ENCODE results near the gene DENND1A.

GRCh38 chr9:123607479-123607878, 322.4 kb downstream of the DENND1A start:
- TF ChIP-seq ZNF660 (CRISPR knock-in tag; IDR thresholded peaks at IDR 0.05; ENCODE audit: borderline replicate concordance, low read depth) (no peak), TEF (CRISPR knock-in tag; IDR thresholded peaks at IDR 0.05) (no peak), HNRNPH1 (optimal IDR thresholded peaks at IDR 0.05; ENCODE audit: low read depth, low read length) (no peak), POLR2A (IDR thresholded peaks at IDR 0.05; ENCODE audit: insufficient read depth in 1 of 2, low read depth in 2 of 2, low read length in 2 of 2) (no peak), NFAT5 (CRISPR knock-in tag; IDR thresholded peaks at IDR 0.05) (no peak), JUN (CRISPR knock-in tag; IDR thresholded peaks at IDR 0.05) (no peak), GMEB1 (CRISPR knock-in tag; IDR thresholded peaks at IDR 0.05; ENCODE audit: borderline replicate concordance) (no peak), ZNF597 (CRISPR knock-in tag; IDR thresholded peaks at IDR 0.05) (no peak), ZNF609 (CRISPR knock-in tag; IDR thresholded peaks at IDR 0.05; ENCODE audit: borderline replicate concordance) (no peak), ZBTB26 (CRISPR knock-in tag; IDR thresholded peaks at IDR 0.05; ENCODE audit: borderline replicate concordance) (no peak), ZNF136 (CRISPR knock-in tag; IDR thresholded peaks at IDR 0.05; ENCODE audit: low read depth) (no peak), RARA (CRISPR knock-in tag; IDR thresholded peaks at IDR 0.05) (peak; percentile 66), CTCF (CRISPR knock-in tag; IDR thresholded peaks at IDR 0.05) (no peak), SKIL (CRISPR knock-in tag; IDR thresholded peaks at IDR 0.05; ENCODE audit: borderline replicate concordance) (no peak)
